ENCODE data around the gene MDGA2.
A peak's percentile ranks its signal among the peaks of the same experiment; 100 is the strongest.
"Not testable (repeated sequence)": the region's sequence is repeated elsewhere in the genome, so short reads cannot be mapped to it uniquely, and the experiment has no call there.

Gene MDGA2

GRCh38 chr14:47322751-47323150, 352.7 kb downstream of the MDGA2 start:
- no peak for DNase-seq

DNA sequence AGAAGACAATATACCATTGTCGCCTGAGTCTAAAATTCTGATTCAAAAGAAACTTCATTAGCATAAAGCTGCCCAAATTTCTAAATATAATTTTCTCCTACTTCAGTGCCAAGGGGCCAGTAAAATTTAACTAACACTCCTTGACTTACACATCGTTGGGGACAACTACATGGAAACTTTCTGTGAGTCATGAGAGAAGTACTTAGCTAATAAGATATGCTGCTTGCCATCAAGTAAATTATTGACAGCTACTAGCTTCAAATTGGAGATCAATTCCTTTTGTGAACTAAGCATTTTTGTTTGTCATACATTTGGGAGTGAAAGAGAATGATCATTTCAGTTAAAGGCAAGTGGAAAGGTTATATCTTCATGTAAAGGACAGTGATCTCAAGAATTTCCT, 373.3 kb downstream of the MDGA2 start:
- DNase-seq, result no peak

GRCh38 chr14:47300796-47301195, 374.6 kb downstream of the MDGA2 start:
- no peak for DNase-seq

- DNase-seq, result no peak
Observed at GRCh38 chr14:47297374-47297773, 378.0 kb downstream of the MDGA2 start.

GRCh38 chr14:47284283-47284682, 391.1 kb downstream of the MDGA2 start:
- DNase-seq, result no peak

DNA sequence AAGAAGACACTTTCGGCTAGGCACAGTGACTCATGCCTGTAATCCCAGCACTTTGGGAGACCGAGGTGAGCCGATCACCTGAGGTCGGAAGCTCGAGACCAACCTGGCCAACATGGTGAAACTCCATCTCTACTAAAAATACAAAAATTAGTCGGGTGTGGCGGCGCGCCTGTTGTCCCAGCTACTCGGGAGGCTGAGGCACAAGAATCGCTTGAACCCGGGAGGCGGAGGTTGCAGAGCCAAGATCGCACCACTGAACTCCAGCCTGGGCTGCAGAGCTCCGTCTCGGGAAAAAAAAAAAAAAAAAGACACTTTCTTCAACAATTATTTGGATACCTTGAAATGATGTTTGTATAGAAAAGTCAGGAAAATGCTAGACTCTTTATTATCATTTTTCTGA, 393.6 kb downstream of the MDGA2 start:
- DNase-seq, result not testable (repeated sequence)

- peak; percentile 22 for DNase-seq
Observed at GRCh38 chr14:47278233-47278842, 397.1 kb downstream of the MDGA2 start.

DNA sequence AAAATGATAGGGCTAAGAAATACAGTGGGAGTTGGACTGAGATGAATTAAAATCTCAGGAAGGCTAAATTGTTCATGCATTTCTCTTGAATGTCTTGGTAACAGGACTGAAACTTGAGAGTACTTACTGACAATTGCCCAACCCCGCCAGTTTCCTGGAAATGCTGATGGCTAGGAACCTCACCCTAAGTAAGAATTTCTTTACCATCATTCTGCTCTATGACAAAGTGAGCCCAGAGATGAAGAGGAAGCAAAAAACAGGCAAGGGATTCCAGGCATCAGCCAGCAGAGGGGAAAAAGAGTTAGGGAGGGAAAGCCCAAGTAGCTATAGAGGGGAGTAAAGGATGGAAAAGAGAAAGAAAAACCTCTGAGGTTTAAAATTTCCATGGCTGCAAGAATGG, 397.7 kb downstream of the MDGA2 start:
- DNase-seq, result no peak

- no peak for DNase-seq
Observed at GRCh38 chr14:47276931-47277330, 398.5 kb downstream of the MDGA2 start.

GRCh38 chr14:47273939-47274338, 401.5 kb downstream of the MDGA2 start:
- DNase-seq, result no peak

- no peak for DNase-seq
Observed at GRCh38 chr14:47270715-47271114, 404.7 kb downstream of the MDGA2 start.

DNA sequence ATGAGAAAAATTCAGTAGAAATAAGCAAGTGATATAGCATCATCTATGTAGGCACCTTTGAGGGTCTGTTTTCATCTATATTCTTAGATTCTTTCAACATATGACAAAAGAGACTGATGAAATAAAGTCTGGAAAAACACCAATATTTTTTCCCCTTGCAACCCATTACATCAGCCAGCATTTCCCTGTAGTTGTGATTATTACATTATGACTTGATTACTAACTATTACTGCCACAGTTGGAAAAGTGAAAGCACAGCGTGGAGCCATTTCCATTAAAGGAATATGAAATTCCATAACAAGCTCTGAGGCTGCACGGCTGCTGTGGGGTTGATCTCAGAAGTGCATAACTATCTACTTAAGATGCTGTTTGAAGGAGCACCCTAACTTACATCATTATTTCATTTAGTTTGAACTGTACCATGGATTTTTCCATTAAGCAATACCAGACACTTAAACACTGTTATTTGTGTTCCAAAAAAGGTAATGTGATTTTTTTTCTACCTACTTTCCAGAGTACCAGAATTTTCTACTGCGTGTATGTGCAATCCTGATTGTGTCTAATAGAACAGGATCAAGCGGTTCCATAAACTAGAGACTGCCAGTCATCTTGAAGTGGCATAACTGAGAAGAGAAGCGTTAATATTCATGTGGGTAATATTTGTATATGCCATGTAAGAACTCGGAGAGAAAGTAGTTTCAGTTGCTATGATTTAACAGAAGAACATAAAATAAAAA, 405.5 kb downstream of the MDGA2 start:
- no peak for DNase-seq

DNA sequence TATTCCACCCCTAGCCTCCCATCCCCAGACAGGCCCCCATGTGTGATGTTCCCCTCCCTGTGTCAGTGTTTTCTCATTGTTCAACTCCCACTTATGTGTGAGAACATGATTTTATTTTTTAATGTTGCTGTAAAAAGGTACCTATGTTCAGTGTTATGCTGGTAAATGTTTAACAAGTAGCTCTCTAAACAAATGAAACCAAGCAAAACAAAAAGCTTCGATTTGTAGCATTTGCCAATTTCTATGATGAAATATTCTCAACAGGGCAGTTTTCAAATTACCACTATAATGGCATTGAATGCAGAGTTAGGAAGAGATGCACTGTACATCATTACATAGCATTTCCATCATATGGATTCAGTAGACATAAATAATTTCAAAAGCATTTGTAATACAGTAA, 410.6 kb downstream of the MDGA2 start:
- DNase-seq, result no peak

- DNase-seq, result no peak
Observed at GRCh38 chr14:47262801-47263200, 412.6 kb downstream of the MDGA2 start.

GRCh38 chr14:47261350-47261749, 414.1 kb downstream of the MDGA2 start:
- no peak for DNase-seq

- DNase-seq, result no peak
Observed at GRCh38 chr14:47259796-47260195, 415.6 kb downstream of the MDGA2 start.

- no peak for DNase-seq
Observed at GRCh38 chr14:47257013-47257412, 418.4 kb downstream of the MDGA2 start.

- no peak for DNase-seq
Observed at GRCh38 chr14:47252802-47253201, 422.6 kb downstream of the MDGA2 start.

GRCh38 chr14:47246367-47246766, 429.0 kb downstream of the MDGA2 start:
- DNase-seq, result no peak

GRCh38 chr14:47242579-47242978, 432.8 kb downstream of the MDGA2 start:
- DNase-seq, result not testable (repeated sequence)

DNA sequence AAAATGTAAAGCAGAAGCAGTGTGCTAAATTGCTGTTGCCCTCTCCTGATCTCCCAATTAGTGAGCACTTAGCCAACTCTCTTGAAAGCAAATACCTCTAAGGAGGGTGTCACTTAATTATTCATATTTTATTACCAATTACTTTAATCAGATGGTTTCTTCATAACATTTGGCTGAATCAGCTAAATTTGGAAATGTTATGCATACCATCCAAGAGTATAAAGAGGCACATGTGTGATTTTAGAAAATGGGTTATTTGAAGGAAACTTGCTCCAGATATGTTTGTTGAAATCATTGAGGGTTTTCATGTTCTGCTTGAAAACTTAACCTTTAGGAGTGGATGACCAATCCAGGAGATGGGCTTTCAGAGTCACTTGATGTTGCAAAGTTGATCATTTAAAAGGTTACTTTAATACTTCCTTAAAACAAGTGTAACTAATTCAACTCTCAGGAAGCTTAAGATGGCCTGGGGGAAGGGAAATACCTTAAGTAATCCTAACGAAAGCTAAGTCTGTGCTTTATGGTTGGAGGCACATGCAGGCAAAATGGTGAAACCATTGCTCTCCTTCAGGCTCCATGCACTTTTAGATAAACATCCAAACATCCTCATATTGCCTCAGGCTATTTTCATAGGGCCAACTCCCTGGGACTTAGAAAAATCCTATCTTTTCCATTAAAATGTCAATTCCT, 434.5 kb downstream of the MDGA2 start:
- DNase-seq, result no peak

DNA sequence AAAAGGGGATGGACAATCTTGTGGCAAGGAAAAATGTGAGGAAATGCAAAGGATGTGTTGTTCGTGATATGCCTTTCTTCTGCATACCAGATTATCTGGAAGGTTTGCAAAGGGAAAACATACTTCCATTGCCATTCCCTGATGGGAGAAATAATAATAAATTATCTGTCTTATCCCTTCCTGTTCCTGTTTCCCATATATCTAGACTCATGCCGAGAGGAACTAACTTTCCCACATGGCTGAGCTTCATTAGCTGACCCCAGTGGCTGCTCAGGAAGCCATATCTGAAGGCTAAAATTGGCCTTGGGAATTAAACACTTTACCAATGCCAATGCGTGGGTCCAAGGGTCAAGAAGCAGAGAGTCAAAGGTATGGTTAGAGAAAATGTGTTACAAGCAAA, 439.8 kb downstream of the MDGA2 start:
- DNase-seq, result no peak

DNA sequence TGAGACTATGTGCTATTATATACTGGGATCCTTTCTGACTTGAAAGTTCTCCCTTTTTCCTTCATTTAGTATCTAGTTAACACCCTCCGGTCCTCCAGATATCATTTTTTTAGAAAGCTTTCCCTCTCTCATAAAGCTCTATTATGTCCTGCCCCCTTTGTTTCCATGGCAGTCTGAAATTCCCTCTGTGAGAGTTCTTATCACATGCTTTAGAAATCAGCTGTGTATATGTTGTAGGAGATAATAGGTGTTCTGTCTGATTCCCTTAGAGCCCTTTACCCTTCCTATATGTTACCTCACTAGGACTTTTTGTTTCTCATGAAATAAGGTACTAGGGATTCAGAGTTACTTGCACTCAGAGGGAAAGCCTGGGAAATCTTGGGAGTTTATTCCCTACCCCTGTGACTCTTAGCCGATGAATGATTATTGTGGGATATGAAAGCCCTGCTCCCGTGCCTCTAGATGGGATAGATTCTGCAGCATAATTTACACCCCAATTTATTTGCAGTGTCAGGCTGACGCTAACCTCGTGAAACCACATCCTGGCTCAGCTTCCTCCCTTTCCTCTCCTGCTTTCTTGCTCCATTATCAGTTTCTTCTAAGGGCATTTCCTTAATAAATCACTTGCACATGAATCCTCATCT, 448.4 kb downstream of the MDGA2 start:
- no peak for DNase-seq

DNA sequence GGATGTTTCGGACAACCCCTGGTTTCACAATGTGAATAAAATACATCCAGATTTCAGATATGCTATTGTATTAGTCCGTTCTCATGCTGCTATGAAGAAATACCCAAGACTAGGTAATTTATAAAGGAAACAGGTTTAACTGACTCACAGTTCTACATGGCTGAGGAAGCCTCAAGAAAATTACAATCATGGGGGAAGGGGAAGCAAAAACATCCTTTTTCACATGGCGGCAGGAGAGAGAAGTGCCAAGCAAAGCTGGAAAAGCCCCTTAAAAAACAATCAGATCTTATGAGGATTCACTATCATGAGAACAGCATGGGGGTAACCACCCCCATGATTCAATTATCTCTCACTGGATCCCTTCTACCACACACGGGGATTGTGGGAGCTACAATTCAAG, 451.7 kb downstream of the MDGA2 start:
- DNase-seq, result no peak

All from stimulated activated CD4-positive, alpha-beta T cell treated with anti-CD3 and anti-CD28 coated beads, Interleukin-1b, Interleukin-23, amount 100 ng/mL, for 48 hours (primary cell).